ENCODE data around the gene COA7.
"Not testable (repeated sequence)": the region's sequence is repeated elsewhere in the genome, so short reads cannot be mapped to it uniquely, and the experiment has no call there.

Gene COA7

DNA sequence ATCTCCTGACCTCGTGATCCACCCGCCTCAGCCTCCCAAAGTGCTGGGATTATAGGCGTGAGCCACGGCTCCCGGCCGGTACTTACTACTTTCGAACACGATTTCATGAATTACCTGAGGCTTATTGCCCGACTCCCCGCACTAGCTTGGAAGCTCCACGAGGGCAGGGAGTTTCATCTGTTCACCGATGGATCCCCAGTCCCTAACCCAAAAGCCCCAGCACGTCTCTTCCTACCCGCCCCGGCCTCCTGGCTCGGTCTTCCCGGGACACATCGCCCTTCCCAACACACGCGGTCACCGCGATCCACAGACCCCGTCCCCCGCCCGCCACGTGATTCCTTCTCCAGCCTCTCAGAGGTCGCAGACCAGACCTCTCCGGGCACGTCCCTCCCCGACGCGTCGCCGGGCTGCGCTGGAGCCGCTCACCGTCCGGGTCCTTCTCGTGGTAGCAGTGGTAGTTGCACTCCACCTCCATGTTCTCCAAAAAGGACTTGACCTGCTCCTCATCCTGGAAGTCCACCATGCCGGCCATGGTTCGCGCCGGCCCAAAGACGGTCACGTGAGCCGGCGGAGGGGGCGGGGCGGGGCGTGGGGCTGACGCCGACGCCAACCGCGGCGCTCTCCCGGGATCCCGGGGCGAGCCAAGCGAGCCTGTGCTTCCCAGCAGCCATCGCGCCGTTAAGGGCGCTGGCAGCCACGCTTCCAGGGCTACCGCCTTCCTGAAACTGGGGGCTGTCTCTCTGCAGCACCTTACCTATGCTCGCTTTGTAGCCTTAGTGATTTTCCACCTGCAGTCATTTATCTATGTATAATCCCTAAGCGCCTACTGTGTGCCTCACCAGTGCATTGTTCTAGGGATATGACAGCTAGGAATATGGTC, at the start of gene COA7:
Gene COA7, minus strand, starts transcription at position 553 of the 880 bp plus-strand sequence. Its CDS starts 21 bp downstream, at position 532.
- DNase-seq, result peak; percentile 76 to 84

- DNase-seq, result no peak
Observed at GRCh38 chr1:52747450-52747849, 49.3 kb upstream of the COA7 start.

GRCh38 chr1:52746189-52746588, 48.0 kb upstream of the COA7 start:
- no peak for DNase-seq

- DNase-seq, result no peak
Observed at GRCh38 chr1:52741259-52741658, 43.1 kb upstream of the COA7 start.

DNA sequence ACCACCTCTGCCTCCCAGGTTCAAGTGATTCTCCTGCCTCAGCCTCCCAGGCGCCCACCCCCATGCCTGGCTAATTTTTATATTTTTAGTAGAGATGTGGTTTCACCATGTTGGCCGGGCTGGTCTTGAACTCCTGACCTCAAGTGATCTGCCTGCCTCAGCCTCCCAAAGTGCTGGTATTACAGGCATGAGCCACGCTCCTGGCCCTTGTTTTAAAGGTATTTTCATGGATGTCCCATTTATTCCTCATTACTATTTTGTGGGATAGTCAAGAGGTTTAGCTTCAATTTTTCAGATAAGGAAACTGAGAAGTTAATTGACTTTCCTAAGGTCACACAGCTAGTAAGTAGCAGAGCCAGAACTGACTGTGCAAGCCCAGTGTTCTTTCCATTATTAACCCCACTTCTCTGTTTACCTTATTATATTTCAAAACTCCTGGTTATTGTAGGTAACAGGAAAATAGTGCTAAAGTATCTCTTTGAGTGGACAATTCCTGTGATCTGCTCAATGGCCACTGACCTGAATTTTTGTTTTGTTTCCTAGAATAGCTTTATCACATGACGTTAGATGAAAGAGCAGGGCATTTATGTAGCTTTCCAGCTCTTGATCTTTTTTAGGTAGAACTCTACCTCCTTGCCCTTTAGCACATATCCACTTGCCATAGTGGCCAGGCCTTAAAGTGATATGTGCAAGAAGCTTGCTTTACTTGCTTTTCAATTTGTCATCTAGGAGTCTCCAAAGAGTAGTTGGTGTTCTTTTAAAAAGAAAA, 41.7 kb upstream of the COA7 start:
- DNase-seq, result no peak

DNA sequence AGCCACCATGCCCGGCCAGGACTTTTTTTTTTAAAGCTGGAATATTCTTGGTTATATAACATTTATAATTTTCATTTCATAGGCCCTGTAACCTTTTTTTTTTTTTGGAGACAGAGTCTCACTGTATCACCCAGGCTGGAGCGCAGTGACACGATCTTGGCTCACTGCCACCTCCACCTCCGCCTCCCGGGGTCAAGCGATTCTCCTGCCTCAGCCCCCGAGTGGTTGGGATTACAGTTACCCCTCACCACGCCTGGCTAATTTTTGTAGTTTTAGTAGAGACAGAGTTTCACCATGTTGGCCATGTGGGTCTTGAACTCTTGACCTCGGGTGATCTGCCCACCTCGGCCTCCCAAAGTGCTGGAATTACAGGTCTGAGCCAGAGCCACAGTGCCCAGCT, 40.7 kb upstream of the COA7 start:
- no peak for DNase-seq

DNA sequence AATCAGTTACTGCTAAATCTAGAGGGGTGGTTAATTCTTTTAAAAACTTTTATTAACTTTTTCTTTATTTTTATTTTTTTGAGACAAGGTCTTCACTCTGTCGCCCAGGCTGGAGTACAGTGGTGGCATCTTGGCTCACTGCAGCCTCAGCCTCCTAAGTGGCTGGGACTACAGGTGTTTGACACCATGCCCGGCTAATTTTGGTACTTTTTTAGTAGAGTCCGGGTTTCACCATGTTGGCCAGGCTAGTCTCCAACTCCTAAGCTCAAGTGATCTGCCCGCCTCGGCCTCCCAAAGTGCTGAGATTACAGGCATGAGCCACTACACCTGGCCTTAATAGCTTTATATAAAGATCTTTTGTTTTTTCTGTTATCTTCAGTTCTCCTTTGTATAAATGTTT, 40.0 kb upstream of the COA7 start:
- DNase-seq, result no peak

- DNase-seq, result not testable (repeated sequence)
Observed at GRCh38 chr1:52735371-52735770, 37.2 kb upstream of the COA7 start.

- DNase-seq, result no peak
Observed at GRCh38 chr1:52733368-52733767, 35.2 kb upstream of the COA7 start.

DNA sequence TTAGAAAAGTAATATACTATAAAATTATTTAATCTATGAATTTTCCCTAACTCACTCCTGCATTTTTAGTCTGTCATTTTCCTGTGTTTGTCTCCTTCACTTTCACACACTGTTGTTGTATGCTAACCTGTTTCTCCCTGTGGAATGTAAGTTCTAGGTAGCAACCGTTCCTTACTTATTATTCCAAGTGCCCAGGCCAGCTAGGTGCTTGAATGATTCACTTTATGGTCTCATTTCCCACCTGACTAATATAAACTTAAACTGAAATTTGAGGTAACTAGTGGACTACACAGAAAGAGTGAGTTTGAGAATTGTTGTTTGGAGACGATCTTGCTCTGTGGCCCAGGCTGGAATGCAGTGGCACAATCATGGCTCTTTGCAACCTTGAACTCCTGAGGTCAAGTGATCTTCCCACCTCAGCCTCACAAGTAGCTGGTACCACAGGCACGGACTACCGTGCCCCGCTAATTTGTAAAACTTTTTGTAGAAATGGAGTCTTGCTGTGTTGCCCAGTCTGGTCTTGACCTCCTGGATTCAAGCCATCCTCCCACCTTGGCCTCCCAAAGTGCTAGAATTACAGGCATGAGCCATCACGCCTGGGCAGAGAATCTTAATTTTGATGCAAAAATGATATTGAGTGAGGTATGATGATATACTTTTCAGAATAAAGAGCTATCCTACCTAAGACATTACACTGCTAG, 30.0 kb upstream of the COA7 start:
- DNase-seq, result no peak

GRCh38 chr1:52727114-52727586, 29.0 kb upstream of the COA7 start:
- peak in 1 of 2 donors; percentile 15 for DNase-seq

DNA sequence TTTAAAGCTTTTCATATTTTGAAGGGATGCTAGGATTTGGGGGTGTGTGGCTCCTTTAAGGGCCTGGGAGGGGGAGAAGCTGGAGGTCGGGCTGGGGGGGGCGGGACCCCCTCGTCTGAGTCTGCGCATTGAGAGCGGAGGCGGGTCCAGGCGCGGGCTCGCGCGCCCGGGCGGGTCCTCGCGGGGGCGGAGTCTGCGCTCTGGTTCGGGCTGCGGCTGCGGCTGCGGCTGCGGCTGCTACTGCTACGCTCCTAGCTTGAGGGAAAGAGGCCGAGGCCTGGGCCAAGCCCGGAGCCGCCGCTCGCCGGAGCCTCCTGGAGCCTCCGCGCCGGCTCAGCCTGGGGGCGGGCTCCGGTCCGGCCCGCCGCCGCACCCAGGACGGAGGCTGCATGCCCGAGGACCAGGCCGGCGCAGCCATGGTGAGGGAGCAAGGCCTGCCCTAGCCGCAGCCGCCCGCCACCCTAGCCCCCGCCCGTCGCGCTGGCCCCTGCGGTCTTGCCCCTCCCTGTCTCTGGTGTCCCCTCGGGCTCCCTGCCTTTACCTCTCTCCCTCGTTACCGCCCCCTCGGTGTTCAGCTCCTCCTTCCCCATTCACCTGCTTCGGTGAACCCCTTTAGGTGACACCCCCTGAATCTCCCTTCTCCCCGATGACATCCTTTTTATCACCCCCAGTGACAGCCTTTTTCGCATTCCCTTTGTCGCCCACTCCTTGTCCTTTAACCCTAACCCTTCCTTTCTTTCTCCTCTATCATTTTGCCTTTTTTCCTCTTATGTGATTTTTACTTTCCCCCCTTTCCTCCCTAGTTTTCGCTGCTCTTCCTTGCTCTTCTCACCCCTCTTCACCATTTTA, 28.3 kb upstream of the COA7 start, which contains the start of gene ZYG11B:
Gene ZYG11B, plus strand, starts transcription at position 189 of the 849 bp plus-strand sequence. Its CDS starts 201 bp downstream, at position 390.
- peak; percentile 92 to 93 for DNase-seq

GRCh38 chr1:52725903-52726264, 27.7 kb upstream of the COA7 start:
- no peak for DNase-seq

DNA sequence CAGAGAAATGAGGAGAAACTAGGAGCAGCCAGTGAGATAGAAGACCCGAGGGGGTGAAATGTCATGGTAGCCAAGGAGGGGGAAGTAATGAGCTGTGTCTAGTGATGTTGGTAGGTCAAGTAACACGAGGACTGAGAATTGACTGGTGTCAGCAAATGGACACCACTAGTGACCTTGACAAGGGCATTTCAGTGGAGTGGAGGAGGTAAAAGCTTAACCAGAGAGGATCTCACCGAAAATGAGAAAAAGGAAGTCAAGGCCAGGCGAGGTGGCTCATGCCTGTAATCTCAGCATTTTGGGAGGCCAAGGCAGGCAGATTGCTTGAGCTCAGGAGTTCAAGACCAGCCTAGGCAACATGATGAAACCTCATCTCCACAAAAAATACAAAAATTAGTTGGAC, 25.1 kb upstream of the COA7 start:
- no peak for DNase-seq

- DNase-seq, result not testable (repeated sequence)
Observed at GRCh38 chr1:52715296-52715695, 17.1 kb upstream of the COA7 start.

DNA sequence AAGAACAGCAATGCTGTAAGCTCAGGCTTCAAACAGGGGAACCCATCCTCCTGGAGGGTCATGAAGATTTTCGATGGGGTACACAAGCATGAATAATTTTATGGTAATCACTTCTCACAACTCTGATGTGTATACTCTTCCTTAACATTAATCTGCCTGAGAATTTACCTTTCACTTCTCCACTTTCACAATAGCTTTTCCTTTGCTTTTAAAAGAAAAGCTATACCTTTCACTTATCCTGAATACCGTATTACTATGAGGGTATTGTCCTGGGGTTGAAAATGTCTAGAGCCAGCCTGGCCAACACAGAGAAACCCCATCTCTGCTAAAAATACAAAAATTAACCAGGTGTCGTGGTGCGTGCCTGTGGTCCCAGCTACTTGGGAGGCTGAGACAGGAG, 15.4 kb upstream of the COA7 start:
- no peak for DNase-seq

DNA sequence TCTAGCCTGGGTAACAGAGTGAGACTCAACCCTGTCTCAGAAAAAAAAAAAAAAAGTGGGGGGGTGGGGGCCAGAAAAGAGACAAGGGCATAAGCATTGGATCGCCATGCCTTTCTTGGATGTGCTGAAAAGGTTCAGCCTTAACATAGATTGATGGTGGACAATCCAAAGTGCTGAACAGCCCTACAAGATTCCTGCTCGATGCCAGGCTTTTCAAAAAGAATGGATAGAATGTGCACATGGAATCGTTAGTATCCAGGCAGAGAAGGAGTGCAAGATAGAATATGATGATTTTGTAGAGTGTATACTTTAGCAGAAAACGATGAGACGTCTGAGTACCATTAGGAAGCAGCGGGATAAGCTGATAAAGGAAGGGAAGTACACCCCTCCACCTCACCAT, 10.9 kb upstream of the COA7 start:
- DNase-seq, result no peak

- no peak for DNase-seq
Observed at GRCh38 chr1:52707927-52708655, 9.9 kb upstream of the COA7 start.

DNA sequence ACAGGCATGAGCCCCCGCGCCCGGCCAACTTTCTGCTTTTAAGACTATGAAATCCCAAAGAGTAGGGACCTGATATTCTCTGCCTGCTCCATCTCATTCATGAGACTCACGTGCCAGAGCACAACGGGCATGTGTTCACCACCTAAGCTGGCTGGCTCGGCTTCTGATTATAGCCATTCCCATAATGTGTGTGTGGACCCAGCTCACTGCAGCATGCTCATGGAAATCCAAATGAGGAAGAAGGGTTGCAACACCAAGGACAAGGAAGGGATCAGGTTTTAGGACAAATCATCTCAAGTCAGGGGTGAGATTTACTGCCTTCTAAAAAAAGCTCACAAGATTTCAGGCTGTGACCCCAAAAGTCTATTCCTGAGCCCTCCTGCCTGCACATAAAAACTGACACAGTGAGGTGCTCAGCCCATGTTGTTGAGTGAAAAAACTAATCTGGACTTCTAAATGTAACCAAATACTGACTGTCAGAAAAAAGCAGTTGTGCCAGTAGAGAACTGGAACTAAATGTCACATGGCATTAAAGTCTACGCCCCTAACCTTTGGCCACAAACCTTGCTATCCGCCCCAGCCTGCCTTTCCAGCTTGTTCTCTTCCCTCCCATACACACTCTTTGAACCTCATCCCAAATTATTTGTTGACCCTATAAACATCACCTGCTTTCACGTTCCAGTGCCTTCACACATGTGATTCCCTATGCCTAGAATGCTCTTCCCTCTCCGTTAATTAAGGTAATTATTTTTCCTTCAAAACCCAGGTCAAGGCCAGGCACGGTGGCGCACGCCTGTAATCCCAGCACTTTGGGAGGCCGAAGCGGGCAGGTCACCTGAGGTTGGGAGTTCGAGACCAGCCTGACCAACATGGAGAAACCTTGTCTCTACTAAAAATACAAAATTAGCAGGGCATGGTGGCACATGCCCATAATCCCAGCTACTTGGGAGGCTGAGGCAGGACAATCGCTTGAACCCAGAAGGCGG, 9.1 kb upstream of the COA7 start:
- no peak for DNase-seq

DNA sequence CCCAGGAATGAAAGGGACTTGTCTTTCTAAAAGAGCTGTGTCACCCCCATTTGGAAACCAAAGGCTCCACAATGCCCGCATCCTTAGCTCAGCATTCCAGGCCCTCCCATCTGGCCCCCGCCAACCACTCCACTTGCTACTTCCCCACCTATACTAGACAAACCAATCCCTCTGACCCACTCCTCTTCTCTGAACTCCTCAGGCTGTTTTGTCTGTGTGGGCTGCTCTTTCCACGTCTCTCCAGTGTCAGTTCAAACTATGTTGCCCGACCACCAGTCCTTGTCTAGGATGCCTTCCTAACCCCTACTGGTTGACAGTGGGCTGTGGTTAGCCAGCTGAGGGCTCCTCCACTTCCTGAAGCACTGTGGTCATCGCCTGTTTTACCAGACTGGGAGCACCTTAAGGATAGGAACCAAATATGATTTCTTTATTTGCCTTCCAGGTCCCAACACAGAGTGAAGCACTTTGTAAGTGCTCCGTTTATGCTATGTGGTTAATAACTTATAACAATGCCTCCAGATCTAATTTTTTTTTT, 8.1 kb upstream of the COA7 start:
- no peak for DNase-seq
